ENCODE measurements around the gene SOD2.

The SOD2 gene

GRCh38 chr6:159681191-159681880 lies 11.7 kb downstream of the SOD2 start:
- TF ChIP-seq CTCF (IDR thresholded peaks at IDR 0.05), result no peak

GRCh38 chr6:159680104-159680503 lies 12.9 kb downstream of the SOD2 start:
- no peak for TF ChIP-seq CTCF (IDR thresholded peaks at IDR 0.05)

DNA sequence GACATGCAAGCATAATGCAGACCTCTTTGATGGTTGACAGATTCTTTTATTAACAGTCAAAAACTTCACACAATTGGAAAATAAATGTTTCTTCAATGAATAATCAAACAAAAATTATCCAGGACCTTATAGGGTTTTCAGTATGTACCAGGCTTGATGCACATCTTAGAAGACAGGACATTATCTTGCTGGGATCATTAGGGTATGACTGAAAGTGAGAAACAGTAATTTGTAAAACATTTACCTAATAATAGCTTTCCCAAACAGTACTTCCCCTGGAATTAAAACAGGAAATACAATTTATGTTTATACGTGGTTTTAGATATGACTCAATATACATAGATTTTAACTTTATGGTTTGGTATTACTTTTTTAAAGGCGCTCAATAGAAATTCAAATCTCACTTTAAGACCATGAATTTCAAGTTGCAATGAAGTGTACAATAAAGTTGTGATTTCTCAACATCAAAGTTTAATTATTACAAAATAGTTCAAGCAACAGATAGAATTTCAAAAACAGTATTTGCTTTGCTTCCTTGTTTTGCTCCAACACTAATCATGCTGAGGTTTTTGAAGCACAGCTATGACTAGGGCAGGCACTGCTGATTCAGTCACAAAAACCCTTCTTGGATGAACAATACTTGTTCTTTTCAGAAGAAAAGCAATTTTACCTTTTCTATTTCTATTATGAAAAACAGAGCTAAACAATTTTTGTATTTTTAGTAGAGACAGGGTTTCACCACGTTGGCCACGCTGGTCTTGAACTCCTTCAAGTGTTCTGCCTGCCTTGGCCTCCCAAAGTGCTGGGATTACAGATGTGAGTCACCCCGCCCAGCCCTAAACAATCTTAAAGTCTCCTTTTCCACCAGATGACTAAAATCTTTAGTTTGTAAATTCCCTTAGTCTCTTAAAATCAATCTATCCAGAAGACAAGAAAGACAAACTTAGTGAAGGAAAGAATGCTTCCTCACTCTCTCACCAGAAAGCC lies 13.7 kb downstream of the SOD2 start:
- TF ChIP-seq CTCF (IDR thresholded peaks at IDR 0.05), result no peak

DNA sequence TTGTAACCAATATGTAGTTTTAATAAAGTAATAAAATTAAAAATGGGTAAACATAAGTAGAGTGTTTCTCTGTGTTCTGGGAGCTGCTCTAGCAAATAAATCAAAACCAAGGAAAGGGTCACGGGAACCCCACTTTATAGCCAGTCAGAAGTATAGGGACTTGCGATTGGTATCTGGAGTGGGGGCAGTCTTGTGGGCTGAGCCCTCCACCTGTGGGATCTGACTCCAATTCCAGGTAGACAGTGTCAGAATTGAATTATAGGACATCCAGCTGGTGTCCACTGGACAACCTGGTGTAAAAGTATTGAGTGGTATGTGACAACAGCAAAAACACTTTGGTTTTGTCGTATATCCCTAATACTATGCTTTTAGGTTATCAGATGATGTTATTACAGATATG lies 14.5 kb downstream of the SOD2 start:
- no peak for TF ChIP-seq CTCF (IDR thresholded peaks at IDR 0.05)

DNA sequence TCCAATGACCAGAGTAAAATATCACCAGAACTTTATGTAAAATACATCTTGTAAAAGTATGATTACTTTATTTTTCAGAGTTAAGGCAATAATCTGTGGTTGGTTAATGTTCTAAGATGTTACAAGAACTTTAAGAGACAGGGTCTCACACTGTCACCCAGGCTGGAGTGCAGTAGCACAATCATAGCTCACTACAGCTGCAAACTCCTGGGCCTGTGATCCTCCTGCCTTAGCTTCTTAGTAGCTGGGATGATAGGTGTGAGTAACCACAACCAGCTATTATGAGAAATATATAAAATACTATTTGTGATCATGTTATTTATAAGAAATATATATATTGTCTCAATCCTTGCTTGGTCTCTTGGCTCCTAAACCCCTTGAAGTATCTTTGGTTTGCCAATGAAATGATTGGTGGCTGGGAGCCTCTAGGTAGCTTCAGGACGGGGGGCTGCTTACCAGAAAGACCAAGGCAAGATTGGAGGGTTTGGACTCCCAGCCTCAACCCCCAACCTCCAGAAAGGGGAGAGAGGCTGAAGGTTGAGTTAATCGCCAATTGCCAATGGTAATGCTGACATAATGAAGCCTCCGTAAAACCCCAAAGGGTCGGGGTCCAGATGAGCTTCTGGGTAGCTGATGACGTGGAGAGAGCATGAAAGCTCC lies 15.4 kb downstream of the SOD2 start:
- TF ChIP-seq CTCF (IDR thresholded peaks at IDR 0.05), result no peak

DNA sequence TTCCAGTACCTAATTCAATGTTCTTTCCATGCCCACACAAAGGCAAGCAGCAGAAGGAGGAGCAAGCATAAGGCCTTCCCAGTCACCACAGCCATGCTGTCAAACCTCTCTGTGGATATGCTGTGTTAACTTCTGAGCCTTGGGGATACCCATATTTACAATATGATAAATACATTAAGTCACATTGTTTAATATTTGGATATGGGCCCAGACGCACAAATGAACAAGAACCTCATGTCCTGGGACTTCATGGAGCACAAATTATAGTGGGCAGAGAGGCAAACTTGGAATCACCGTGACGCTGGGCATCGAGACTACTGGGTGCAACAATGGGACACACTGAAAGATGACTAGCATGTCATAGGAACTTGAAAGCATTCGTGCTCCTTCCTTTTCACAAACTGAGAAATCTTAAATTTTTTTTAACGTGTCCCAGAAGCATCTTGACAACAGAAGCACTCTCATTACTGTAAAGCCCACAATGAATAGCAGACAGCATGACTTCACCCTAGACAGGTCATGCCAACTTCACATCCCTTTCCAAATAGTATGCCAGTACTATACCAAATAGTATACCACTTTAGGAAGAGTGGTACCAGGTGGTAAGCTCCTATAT lies 16.0 kb downstream of the SOD2 start:
- TF ChIP-seq CTCF (IDR thresholded peaks at IDR 0.05), result no peak
